Measurements from ENCODE around the gene TAF4B. TPM values are rescaled to one million over a fixed set of nuclear protein-coding genes. Genes with fewer than 3 reads are reported as not detected.

The TAF4B gene
- polyA plus RNA-seq, 1 of the 3 experiments (the other 2 are of a cell fraction), result 1.3 TPM

- Histone ChIP-seq H2AFZ (ENCODE audit: low read depth) (no peak overlapping the region), H4K20me1 (ENCODE audit: insufficient read depth) (no peaks in the 10 kb centered on the region), H3K9ac (no peak overlapping the region), H3K4me1 (ENCODE audit: control insufficient read depth in 1 of 2, insufficient read depth in 2 of 2, low read depth in 1 of 2, low read length in 1 of 2) (peaks cover 0 to 4% of the 10 kb centered on the region in 2 experiments; a peak in 1 of 4 replicates), H3K9me2 (no peaks in the 10 kb centered on the region), H3K4me3 (ENCODE audit: low read depth in 2 of 2, low read length in 1 of 2) (no peak overlapping the region), H3K9me3 (no peaks in the 10 kb centered on the region), H3K27me3 (ENCODE audit: insufficient read depth) (no peaks in the 10 kb centered on the region), H3K27ac (ENCODE audit: low read depth in 2 of 2, low read length in 1 of 2) (no peak overlapping the region), H3K36me3 (replicated peaks in 1 of 2; ENCODE audit: control insufficient read depth in 1 of 2, insufficient read depth in 2 of 2, low read length in 1 of 2) (no peaks in the 10 kb centered on the region), H3K79me2 (ENCODE audit: insufficient read depth) (no peaks in the 10 kb centered on the region), H3K4me2 (no peak overlapping the region), H3F3A (replicated peaks; ENCODE audit: insufficient read depth) (peaks cover 3% of the 10 kb centered on the region)
- TF ChIP-seq EP300 (IDR thresholded peaks at IDR 0.05; ENCODE audit: borderline replicate concordance in 1 of 2, low read depth in 1 of 2, low read length in 1 of 2) (no peak), FOSL2 (IDR thresholded peaks at IDR 0.05; ENCODE audit: borderline replicate concordance, low read depth) (peak; percentile 16; the same call in 1 of the 2 replicates), TCF12 (IDR thresholded peaks at IDR 0.05) (no peak)
- TF ChIP-seq, protein P1, sequence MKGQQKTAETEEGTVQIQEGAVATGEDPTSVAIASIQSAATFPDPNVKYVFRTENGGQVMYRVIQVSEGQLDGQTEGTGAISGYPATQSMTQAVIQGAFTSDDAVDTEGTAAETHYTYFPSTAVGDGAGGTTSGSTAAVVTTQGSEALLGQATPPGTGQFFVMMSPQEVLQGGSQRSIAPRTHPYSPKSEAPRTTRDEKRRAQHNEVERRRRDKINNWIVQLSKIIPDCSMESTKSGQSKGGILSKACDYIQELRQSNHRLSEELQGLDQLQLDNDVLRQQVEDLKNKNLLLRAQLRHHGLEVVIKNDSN (IDR thresholded peaks at IDR 0.05; ENCODE audit: borderline replicate concordance, low read depth), result no peak
- ChIA-PET CTCF (interaction anchor here (1.1 to 3.8 kb wide), 3 partner anchors 15 to 340 kb away, joined by 5 to 16 read pairs (median 10); no protein-coding TSS in a partner anchor), POLR2A (interaction anchor here (0.6 kb wide), 2 partner anchors 463 to 476 kb away, joined by 3 read pairs; no protein-coding TSS in a partner anchor)
- DNase-seq, result no peak
- 12% methylated on average over 1 of the region's 1 CpG for WGBS (ENCODE audit: low lambda C conversion rate)
Measured at GRCh38 chr18:26309281-26309680, 83.0 kb downstream of the TAF4B start.

DNA sequence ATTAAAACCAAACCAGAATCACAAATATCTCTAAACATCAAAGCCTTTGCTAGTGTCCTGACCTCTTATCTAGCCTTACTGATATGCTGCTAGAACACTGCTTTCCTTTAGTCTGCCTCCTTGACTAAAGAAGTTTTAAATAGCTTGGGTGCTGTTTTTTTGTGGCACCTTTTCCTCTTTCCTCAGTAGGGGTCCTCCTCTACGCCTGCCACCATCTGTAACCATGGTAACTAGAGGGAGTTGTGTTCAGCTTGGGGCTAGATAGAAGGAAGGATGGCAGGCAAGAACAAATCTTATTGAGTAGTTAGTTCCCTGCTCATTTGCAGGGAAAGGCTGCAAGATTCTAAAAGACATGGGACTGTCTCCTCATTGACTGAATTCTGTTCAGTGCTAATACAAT lies 86.0 kb downstream of the TAF4B start:
- POLR2A ChIA-PET, result no interaction called here
- H3K79me2 ChIP-seq (ENCODE audit: insufficient read depth), result no peaks in the 10 kb centered on the region
- no peaks in the 10 kb centered on the region for H3F3A ChIP-seq (replicated peaks; ENCODE audit: insufficient read depth)
- DNase-seq, result peak; percentile 15
- no peaks in the 10 kb centered on the region for H3K36me3 ChIP-seq (replicated peaks in 1 of 2; ENCODE audit: control insufficient read depth in 1 of 2, insufficient read depth in 2 of 2, low read length in 1 of 2)
- H3K27ac ChIP-seq (ENCODE audit: low read depth in 2 of 2, low read length in 1 of 2), result no peak overlapping the region
- no peaks in the 10 kb centered on the region for H3K9me3 ChIP-seq
- WGBS (ENCODE audit: low lambda C conversion rate), result 75% methylated on average over 1 of the region's 1 CpG
- no peak overlapping the region for H3K4me2 ChIP-seq
- no peak overlapping the region for H2AFZ ChIP-seq (ENCODE audit: low read depth)
- no peak overlapping the region for H3K4me3 ChIP-seq (ENCODE audit: low read depth in 2 of 2, low read length in 1 of 2)
- H3K9me2 ChIP-seq, result no peaks in the 10 kb centered on the region
- H3K27me3 ChIP-seq (ENCODE audit: insufficient read depth), result no peaks in the 10 kb centered on the region
- peaks cover 0 to 4% of the 10 kb centered on the region in 2 experiments; a peak in 1 of 4 replicates for H3K4me1 ChIP-seq (ENCODE audit: control insufficient read depth in 1 of 2, insufficient read depth in 2 of 2, low read depth in 1 of 2, low read length in 1 of 2)
- no peaks in the 10 kb centered on the region for H4K20me1 ChIP-seq (ENCODE audit: insufficient read depth)
- TF ChIP-seq RAD21 (IDR thresholded peaks at IDR 0.05; ENCODE audit: low read length), result peak; percentile 8; the same call in 1 of the 2 replicates
- TF ChIP-seq GABPA (IDR thresholded peaks at IDR 0.05; ENCODE audit: low read depth), result no peak
- no peak overlapping the region for H3K9ac ChIP-seq
- CTCF ChIA-PET, result interaction anchor here (1.5 kb wide), 1 partner anchor 9 kb away, joined by 4 read pairs; no protein-coding TSS in a partner anchor

- 81% methylated on average over 3 of the region's 3 CpGs for WGBS (ENCODE audit: low lambda C conversion rate)
- H3K79me2 ChIP-seq (ENCODE audit: insufficient read depth), result no peaks in the 10 kb centered on the region
- DNase-seq, result no peak
- no peak for TF ChIP-seq GABPA (IDR thresholded peaks at IDR 0.05; ENCODE audit: low read depth)
- TF ChIP-seq, protein P2, sequence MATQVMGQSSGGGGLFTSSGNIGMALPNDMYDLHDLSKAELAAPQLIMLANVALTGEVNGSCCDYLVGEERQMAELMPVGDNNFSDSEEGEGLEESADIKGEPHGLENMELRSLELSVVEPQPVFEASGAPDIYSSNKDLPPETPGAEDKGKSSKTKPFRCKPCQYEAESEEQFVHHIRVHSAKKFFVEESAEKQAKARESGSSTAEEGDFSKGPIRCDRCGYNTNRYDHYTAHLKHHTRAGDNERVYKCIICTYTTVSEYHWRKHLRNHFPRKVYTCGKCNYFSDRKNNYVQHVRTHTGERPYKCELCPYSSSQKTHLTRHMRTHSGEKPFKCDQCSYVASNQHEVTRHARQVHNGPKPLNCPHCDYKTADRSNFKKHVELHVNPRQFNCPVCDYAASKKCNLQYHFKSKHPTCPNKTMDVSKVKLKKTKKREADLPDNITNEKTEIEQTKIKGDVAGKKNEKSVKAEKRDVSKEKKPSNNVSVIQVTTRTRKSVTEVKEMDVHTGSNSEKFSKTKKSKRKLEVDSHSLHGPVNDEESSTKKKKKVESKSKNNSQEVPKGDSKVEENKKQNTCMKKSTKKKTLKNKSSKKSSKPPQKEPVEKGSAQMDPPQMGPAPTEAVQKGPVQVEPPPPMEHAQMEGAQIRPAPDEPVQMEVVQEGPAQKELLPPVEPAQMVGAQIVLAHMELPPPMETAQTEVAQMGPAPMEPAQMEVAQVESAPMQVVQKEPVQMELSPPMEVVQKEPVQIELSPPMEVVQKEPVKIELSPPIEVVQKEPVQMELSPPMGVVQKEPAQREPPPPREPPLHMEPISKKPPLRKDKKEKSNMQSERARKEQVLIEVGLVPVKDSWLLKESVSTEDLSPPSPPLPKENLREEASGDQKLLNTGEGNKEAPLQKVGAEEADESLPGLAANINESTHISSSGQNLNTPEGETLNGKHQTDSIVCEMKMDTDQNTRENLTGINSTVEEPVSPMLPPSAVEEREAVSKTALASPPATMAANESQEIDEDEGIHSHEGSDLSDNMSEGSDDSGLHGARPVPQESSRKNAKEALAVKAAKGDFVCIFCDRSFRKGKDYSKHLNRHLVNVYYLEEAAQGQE (IDR thresholded peaks at IDR 0.05; ENCODE audit: low read depth, low read length), result no peak
- no peak for TF ChIP-seq POLR2AphosphoS5 (IDR thresholded peaks at IDR 0.05; ENCODE audit: low read depth, low read length)
- no peak for TF ChIP-seq FOXM1 (IDR thresholded peaks at IDR 0.05; ENCODE audit: low read depth)
- ChIA-PET CTCF (no interaction called here), POLR2A (no interaction called here)
- H3K4me3 ChIP-seq (ENCODE audit: low read depth in 2 of 2, low read length in 1 of 2), result no peak overlapping the region
- no peaks in the 10 kb centered on the region for H3K27me3 ChIP-seq (ENCODE audit: insufficient read depth)
- no peak overlapping the region for H3K27ac ChIP-seq (ENCODE audit: low read depth in 2 of 2, low read length in 1 of 2)
- H2AFZ ChIP-seq (ENCODE audit: low read depth), result no peak overlapping the region
- no peak overlapping the region for H3K9ac ChIP-seq
- peaks cover 0 to 3% of the 10 kb centered on the region in 2 experiments for H3K36me3 ChIP-seq (replicated peaks in 1 of 2; ENCODE audit: control insufficient read depth in 1 of 2, insufficient read depth in 2 of 2, low read length in 1 of 2)
- H3K9me3 ChIP-seq, result 0 out of 2 replicates have a peak, but pooled peaks cover under 1% of the 10 kb centered on the region
- no peaks in the 10 kb centered on the region for H3K9me2 ChIP-seq
- H3F3A ChIP-seq (replicated peaks; ENCODE audit: insufficient read depth), result no peaks in the 10 kb centered on the region
- peaks cover 0 to 1% of the 10 kb centered on the region in 2 experiments; a peak in 1 of 4 replicates for H3K4me1 ChIP-seq (ENCODE audit: control insufficient read depth in 1 of 2, insufficient read depth in 2 of 2, low read depth in 1 of 2, low read length in 1 of 2)
- H4K20me1 ChIP-seq (ENCODE audit: insufficient read depth), result no peaks in the 10 kb centered on the region
- no peak overlapping the region for H3K4me2 ChIP-seq
Measured at GRCh38 chr18:26317398-26317797, 91.2 kb downstream of the TAF4B start.

All from SK-N-SH (cell line).